ENCODE measurements around the gene ASPN.
A peak's percentile ranks its signal among the peaks of the same experiment; 100 is the strongest.

ASPN gene

GRCh38 chr9:92463387-92463786 is 18.9 kb downstream of the ASPN start:
- DNase-seq (ENCODE audit: extremely low spot score), result no peak
- POLR2A ChIA-PET, result no interaction called here
- TF ChIP-seq, protein P1, sequence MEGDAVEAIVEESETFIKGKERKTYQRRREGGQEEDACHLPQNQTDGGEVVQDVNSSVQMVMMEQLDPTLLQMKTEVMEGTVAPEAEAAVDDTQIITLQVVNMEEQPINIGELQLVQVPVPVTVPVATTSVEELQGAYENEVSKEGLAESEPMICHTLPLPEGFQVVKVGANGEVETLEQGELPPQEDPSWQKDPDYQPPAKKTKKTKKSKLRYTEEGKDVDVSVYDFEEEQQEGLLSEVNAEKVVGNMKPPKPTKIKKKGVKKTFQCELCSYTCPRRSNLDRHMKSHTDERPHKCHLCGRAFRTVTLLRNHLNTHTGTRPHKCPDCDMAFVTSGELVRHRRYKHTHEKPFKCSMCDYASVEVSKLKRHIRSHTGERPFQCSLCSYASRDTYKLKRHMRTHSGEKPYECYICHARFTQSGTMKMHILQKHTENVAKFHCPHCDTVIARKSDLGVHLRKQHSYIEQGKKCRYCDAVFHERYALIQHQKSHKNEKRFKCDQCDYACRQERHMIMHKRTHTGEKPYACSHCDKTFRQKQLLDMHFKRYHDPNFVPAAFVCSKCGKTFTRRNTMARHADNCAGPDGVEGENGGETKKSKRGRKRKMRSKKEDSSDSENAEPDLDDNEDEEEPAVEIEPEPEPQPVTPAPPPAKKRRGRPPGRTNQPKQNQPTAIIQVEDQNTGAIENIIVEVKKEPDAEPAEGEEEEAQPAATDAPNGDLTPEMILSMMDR (IDR thresholded peaks at IDR 0.05; ENCODE audit: control extremely low read depth, extremely low read depth, low read depth, missing control alignments), result no peak
- CTCF ChIA-PET, result interaction anchor here (1.1 to 1.3 kb wide), 2 partner anchors 17 to 324 kb away, joined by 3 to 4 read pairs; no protein-coding TSS in a partner anchor

DNA sequence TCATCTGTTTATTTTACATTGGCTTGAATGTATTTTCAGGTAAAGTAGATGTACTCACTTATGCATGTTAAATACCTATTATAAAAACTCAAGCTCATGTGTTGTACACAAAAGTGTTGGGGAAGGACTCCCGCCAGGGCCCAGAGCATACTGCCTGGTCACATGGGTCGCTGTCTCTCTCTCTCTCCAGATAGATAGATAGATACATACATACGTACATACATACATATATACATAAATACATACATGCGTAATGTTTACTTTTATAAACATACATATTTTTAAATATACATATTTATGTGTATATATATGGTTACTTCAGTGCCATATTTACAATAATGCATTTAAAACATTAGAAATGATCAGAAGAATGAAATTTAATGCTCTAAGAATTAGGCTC is 24.7 kb downstream of the ASPN start:
- no peak for DNase-seq (ENCODE audit: extremely low spot score)
- CTCF ChIA-PET, result no interaction called here
- TF ChIP-seq, protein P1 (IDR thresholded peaks at IDR 0.05; ENCODE audit: control extremely low read depth, extremely low read depth, low read depth, missing control alignments), result no peak
- POLR2A ChIA-PET, result no interaction called here

DNA sequence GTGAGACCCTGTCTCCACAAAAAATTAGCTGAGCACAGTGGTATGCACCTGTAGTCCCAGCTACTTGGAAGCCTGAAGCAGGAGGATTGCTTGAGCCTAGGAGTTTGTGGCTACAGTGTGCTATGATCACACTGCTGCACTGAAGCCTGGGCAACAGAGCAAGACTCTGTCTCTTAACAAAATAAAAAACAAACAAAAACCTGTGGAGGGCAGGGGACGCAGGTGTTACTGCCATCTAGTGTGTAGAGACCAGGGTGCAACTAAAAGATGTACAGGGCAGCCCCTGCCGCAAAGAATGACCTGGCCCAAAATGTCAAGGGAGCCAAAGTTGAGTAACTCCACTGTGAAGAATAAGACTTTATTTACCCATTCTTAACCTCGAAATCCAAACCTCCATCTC is 27.1 kb downstream of the ASPN start:
- ChIA-PET POLR2A (no interaction called here), CTCF (interaction anchor here (1.4 to 1.9 kb wide), 3 partner anchors 14 to 316 kb away, joined by 3 to 9 read pairs (median 4); no protein-coding TSS in a partner anchor)
- TF ChIP-seq, protein P1 (IDR thresholded peaks at IDR 0.05; ENCODE audit: control extremely low read depth, extremely low read depth, low read depth, missing control alignments), result peak; percentile 13
- no peak for DNase-seq (ENCODE audit: extremely low spot score)

DNA sequence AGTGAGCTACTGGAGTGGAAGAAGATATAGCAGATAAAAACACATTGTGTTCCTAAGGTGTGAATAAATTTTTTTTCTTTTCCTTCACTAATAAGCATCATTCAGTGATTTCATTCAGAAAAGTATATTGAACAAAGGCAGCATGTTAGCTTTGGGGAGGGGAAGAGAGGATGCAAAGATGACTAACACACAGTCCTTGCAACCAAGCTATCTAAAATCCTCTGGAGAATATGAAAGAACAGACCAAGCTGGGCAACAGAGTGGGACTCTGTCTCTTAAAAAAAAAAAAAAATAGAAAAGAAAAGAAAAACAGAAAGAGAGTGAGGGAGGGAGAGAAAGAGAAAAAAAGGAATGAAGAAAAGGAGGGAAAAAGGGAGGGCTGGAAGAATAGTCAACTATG is 35.8 kb downstream of the ASPN start:
- TF ChIP-seq, protein P1 (IDR thresholded peaks at IDR 0.05; ENCODE audit: control extremely low read depth, extremely low read depth, low read depth, missing control alignments), result no peak
- CTCF ChIA-PET, result interaction anchor here (1.1 to 2.3 kb wide), 2 partner anchors 20 to 306 kb away, joined by 3 to 10 read pairs; no protein-coding TSS in a partner anchor
- POLR2A ChIA-PET, result no interaction called here
- DNase-seq (ENCODE audit: extremely low spot score), result no peak

GRCh38 chr9:92444841-92445240 is 37.5 kb downstream of the ASPN start:
- CTCF ChIA-PET, result interaction anchor here (1.2 to 2.3 kb wide), 2 partner anchors 305 to 307 kb away, joined by 3 to 10 read pairs; no protein-coding TSS in a partner anchor
- TF ChIP-seq, protein P1 (IDR thresholded peaks at IDR 0.05; ENCODE audit: control extremely low read depth, extremely low read depth, low read depth, missing control alignments), result no peak
- DNase-seq (ENCODE audit: extremely low spot score), result no peak
- POLR2A ChIA-PET, result no interaction called here

DNA sequence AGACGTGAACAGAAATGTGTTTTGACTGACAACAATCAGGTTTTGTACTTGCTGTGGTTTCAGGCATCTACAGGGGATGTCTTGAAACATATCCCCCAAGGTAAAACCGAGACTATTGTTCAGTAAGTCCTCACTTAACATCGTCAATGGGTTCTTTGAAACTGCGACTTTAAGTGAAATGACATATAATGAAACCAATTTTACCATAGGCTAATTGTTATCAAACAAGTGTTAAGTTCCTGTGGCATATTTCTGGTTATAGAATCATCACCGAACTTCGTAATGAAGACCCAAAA is 41.6 kb downstream of the ASPN start:
- POLR2A ChIA-PET, result no interaction called here
- DNase-seq (ENCODE audit: extremely low spot score), result peak; percentile 13
- CTCF ChIA-PET, result interaction anchor here (0.7 to 3.9 kb wide), 7 partner anchors 9 to 301 kb away, joined by 3 to 33 read pairs (median 3); no protein-coding TSS in a partner anchor
- TF ChIP-seq, protein P1 (IDR thresholded peaks at IDR 0.05; ENCODE audit: control extremely low read depth, extremely low read depth, low read depth, missing control alignments), result no peak

Measured in GM10248 (cell line).